Trophoblast cell (in vitro differentiated cells and primary cell): ENCODE measurements around the gene RAF1. TPM values are rescaled to one million over a fixed set of nuclear protein-coding genes. Genes with fewer than 3 reads are reported as not detected.

Experiments
- DNase-seq, 2 donors: peaks; one replicate each; pipeline ENCODE4 v3.0.0-alpha.2; 2016
- H2AFZ ChIP-seq: 2 replicates; pipeline ENCODE4 v1.6.1; 2013; ENCODE audit warnings: low read length, moderate library complexity, mild to moderate bottlenecking; ENCODE audit not compliant: insufficient read depth, poor library complexity
- H2AK5ac ChIP-seq: 2 replicates; pipeline ENCODE4 v1.6.1; 2013; ENCODE audit warnings: mild to moderate bottlenecking, low read length
- H2BK120ac ChIP-seq: 2 replicates; pipeline ENCODE4 v1.6.1; 2013; ENCODE audit warnings: low read length, mild to moderate bottlenecking, moderate library complexity; ENCODE audit not compliant: insufficient read depth, poor library complexity
- H2BK12ac ChIP-seq: 2 replicates; pipeline ENCODE4 v1.6.1; 2013; ENCODE audit warnings: mild to moderate bottlenecking, low read length, moderate library complexity
- H2BK5ac ChIP-seq: 2 replicates; pipeline ENCODE4 v1.6.1; 2013; ENCODE audit warnings: low read length, low read depth, moderate library complexity, mild to moderate bottlenecking; ENCODE audit not compliant: poor library complexity
- H3K14ac ChIP-seq: 2 replicates; pipeline ENCODE4 v1.6.1; 2013; ENCODE audit warnings: mild to moderate bottlenecking, low read length
- H3K18ac ChIP-seq: 2 replicates; pipeline ENCODE4 v1.6.1; 2013; ENCODE audit warnings: mild to moderate bottlenecking, low read length
- H3K23ac ChIP-seq: 2 replicates; pipeline ENCODE4 v1.6.1; 2013; ENCODE audit warnings: low read length
- H3K27ac ChIP-seq: 2 replicates; pipeline ENCODE4 v1.5.1; 2013; ENCODE audit warnings: low read depth, mild to moderate bottlenecking, inconsistent platforms, low read length, moderate library complexity
- H3K27me3 ChIP-seq: 2 replicates; pipeline ENCODE4 v1.6.1; 2013; ENCODE audit warnings: inconsistent platforms, mild to moderate bottlenecking, low read length, moderate library complexity; ENCODE audit not compliant: insufficient read depth
- H3K36me3 ChIP-seq, 2 experiments: 1 replicate in 1 of 2; 2 replicates in 1 of 2; pipeline ENCODE4 v1.6.1; 2013; ENCODE audit warnings: low read length in 2 of 2, mild to moderate bottlenecking in 2 of 2, moderate library complexity in 1 of 2; ENCODE audit not compliant: insufficient read depth in 2 of 2, control insufficient read depth in 1 of 2
- H3K4ac ChIP-seq: 2 replicates; pipeline ENCODE4 v1.6.1; 2013; ENCODE audit warnings: low read depth, mild to moderate bottlenecking, low read length, moderate library complexity
- H3K4me1 ChIP-seq, 2 experiments: 1 replicate in 1 of 2; 2 replicates in 1 of 2; pipeline ENCODE4 v1.6.1; 2013; ENCODE audit warnings: low read length in 2 of 2, mild to moderate bottlenecking in 2 of 2, moderate library complexity in 1 of 2; ENCODE audit not compliant: insufficient read depth in 2 of 2, control insufficient read depth in 1 of 2
- H3K4me2 ChIP-seq: 2 replicates; pipeline ENCODE4 v1.6.1; 2013; ENCODE audit warnings: inconsistent platforms, mild to moderate bottlenecking, low read length, moderate library complexity
- H3K4me3 ChIP-seq: 2 replicates; pipeline ENCODE4 v1.5.1; 2013; ENCODE audit warnings: mild to moderate bottlenecking, low read depth, low read length, inconsistent platforms
- H3K79me1 ChIP-seq: one replicate; pipeline ENCODE4 v1.6.1; 2013; ENCODE audit warnings: low read length
- H3K79me2 ChIP-seq: 2 replicates; pipeline ENCODE4 v1.6.1; 2013; ENCODE audit warnings: low read length, mild to moderate bottlenecking; ENCODE audit not compliant: control insufficient read depth, insufficient read depth, poor library complexity
- H3K9ac ChIP-seq: 2 replicates; pipeline ENCODE4 v1.6.1; 2013; ENCODE audit warnings: mild to moderate bottlenecking, low read length
- H3K9me3 ChIP-seq: 2 replicates; pipeline ENCODE4 v1.6.1; 2013; ENCODE audit warnings: low read depth, mild to moderate bottlenecking, control low read depth, inconsistent platforms, low read length; ENCODE audit not compliant: insufficient read depth
- H4K12ac ChIP-seq: 2 replicates; pipeline ENCODE4 v1.6.1; 2013; ENCODE audit warnings: low read depth, mild to moderate bottlenecking, low read length, moderate library complexity
- H4K8ac ChIP-seq: 2 replicates; pipeline ENCODE4 v1.6.1; 2013; ENCODE audit warnings: low read depth, mild to moderate bottlenecking, low read length, moderate library complexity
- H4K91ac ChIP-seq: one replicate; pipeline ENCODE4 v1.6.1; 2013; ENCODE audit warnings: low read depth, mild to moderate bottlenecking, low read length, moderate library complexity
- WGBS: extraction: QIAGEN DNeasy Blood & Tissue Kit; methylation state at CpG from one replicate; pipeline ENCODE4 v1.1.7; 2013; ENCODE audit warnings: missing lambda C conversion rate; ENCODE audit not compliant: insufficient read length, insufficient coverage; ENCODE audit errors: extremely low coverage; 5-methylcytosine and 5-hydroxymethylcytosine counted together
- polyA plus RNA-seq: library from polyadenylated mRNA; stranded (reverse); fragments of 200-250 nt; gene quantifications from 2 replicates; pipeline ENCODE4 v1.2.3, GENCODE V29; 2013

The RAF1 gene
- polyA plus RNA-seq = 56.2 and 59.5 TPM in 2 replicates

- peak within 1 kb of the TSS; percentile 99 for H3K4ac ChIP-seq
- peak within 1 kb of the TSS; percentile 100 for H4K8ac ChIP-seq
- H2AK5ac ChIP-seq = peak within 1 kb of the TSS; percentile 91
- H3K14ac ChIP-seq = peak within 1 kb of the TSS; percentile 99
- peak within 1 kb of the TSS; percentile 97 for H2AFZ ChIP-seq
- H2BK5ac ChIP-seq = peak within 1 kb of the TSS; percentile 98
- H2BK120ac ChIP-seq = peak within 1 kb of the TSS; percentile 95
- no peaks in the 10 kb centered on the region for H3K27me3 ChIP-seq
- DNase-seq = peak; percentile 100
- H3K4me2 ChIP-seq = peak within 1 kb of the TSS; percentile 73
- H4K12ac ChIP-seq = peak within 1 kb of the TSS; percentile 99
- no peaks in the 10 kb centered on the region for H3K36me3 ChIP-seq
- WGBS = no CpG with 5 or more reads among the region's 62 CpGs
- H3K23ac ChIP-seq = no peak within 1 kb of the TSS
- H3K9me3 ChIP-seq = no peaks in the 10 kb centered on the region
- H4K91ac ChIP-seq = peak within 1 kb of the TSS; percentile 95
- H3K79me1 ChIP-seq = peaks cover 17% of the 10 kb centered on the region
- peak within 1 kb of the TSS; percentile 97 for H3K4me3 ChIP-seq
- peak within 1 kb of the TSS; percentile 98 for H3K18ac ChIP-seq
- H2BK12ac ChIP-seq = peak within 1 kb of the TSS; percentile 12
- peaks cover 2 to 3% of the 10 kb centered on the region in 2 experiments for H3K4me1 ChIP-seq
- H3K27ac ChIP-seq = peak within 1 kb of the TSS; percentile 98
- peak within 1 kb of the TSS; percentile 97 for H3K9ac ChIP-seq
- peaks cover 32% of the 10 kb centered on the region for H3K79me2 ChIP-seq
Measured at GRCh38 chr3:12663936-12664908, at the start of gene RAF1. Gene RAF1, minus strand, starts transcription at chr3:12664117. Its CDS starts 45,396 bp downstream, at chr3:12618721.

GRCh38 chr3:12710062-12710461 lies 46.1 kb upstream of the RAF1 start:
- Histone ChIP-seq H2BK5ac (no peak overlapping the region), H2BK12ac (no peak overlapping the region), H2AFZ (no peak overlapping the region), H3K4me3 (no peak overlapping the region), H3K9me3 (no peaks in the 10 kb centered on the region), H3K4me1 (no peaks in the 10 kb centered on the region), H3K79me2 (no peaks in the 10 kb centered on the region), H3K4ac (no peak overlapping the region), H3K36me3 (no peaks in the 10 kb centered on the region), H2BK120ac (no peak overlapping the region), H3K18ac (no peak overlapping the region), H3K79me1 (no peaks in the 10 kb centered on the region), H4K91ac (no peak overlapping the region), H3K9ac (no peak overlapping the region), H3K14ac (no peak overlapping the region), H4K8ac (no peak overlapping the region), H3K27me3 (no peaks in the 10 kb centered on the region), H3K4me2 (no peak overlapping the region), H3K27ac (no peak overlapping the region), H3K23ac (no peak overlapping the region), H4K12ac (no peak overlapping the region), H2AK5ac (no peak overlapping the region)
- WGBS = no CpG with 5 or more reads among the region's 4 CpGs
- no peak for DNase-seq

GRCh38 chr3:12709334-12709733 lies 45.4 kb upstream of the RAF1 start:
- Histone ChIP-seq H3K23ac (no peak overlapping the region), H2BK12ac (no peak overlapping the region), H3K4ac (no peak overlapping the region), H4K8ac (no peak overlapping the region), H2AK5ac (no peak overlapping the region), H2AFZ (no peak overlapping the region), H3K27me3 (no peaks in the 10 kb centered on the region), H3K4me1 (no peaks in the 10 kb centered on the region), H3K27ac (no peak overlapping the region), H2BK5ac (no peak overlapping the region), H3K14ac (no peak overlapping the region), H3K9ac (no peak overlapping the region), H3K36me3 (no peaks in the 10 kb centered on the region), H4K12ac (no peak overlapping the region), H3K18ac (no peak overlapping the region), H3K9me3 (no peaks in the 10 kb centered on the region), H3K4me3 (no peak overlapping the region), H3K4me2 (no peak overlapping the region), H3K79me1 (no peaks in the 10 kb centered on the region), H4K91ac (no peak overlapping the region), H2BK120ac (no peak overlapping the region), H3K79me2 (no peaks in the 10 kb centered on the region)
- WGBS = no CpG with 5 or more reads among the region's 3 CpGs
- DNase-seq = no peak

- no peak overlapping the region for H2AK5ac ChIP-seq
- no peaks in the 10 kb centered on the region for H3K36me3 ChIP-seq
- DNase-seq = peak in 1 of 2 donors; percentile 31
- no peaks in the 10 kb centered on the region for H3K4me1 ChIP-seq
- no peak overlapping the region for H2BK120ac ChIP-seq
- no CpG with 5 or more reads among the region's 6 CpGs for WGBS
- H3K79me2 ChIP-seq = no peaks in the 10 kb centered on the region
- no peaks in the 10 kb centered on the region for H3K79me1 ChIP-seq
- H3K27ac ChIP-seq = no peak overlapping the region
- no peak overlapping the region for H3K4ac ChIP-seq
- H3K9me3 ChIP-seq = no peaks in the 10 kb centered on the region
- no peak overlapping the region for H3K23ac ChIP-seq
- no peak overlapping the region for H3K14ac ChIP-seq
- H2AFZ ChIP-seq = no peak overlapping the region
- no peak overlapping the region for H3K4me3 ChIP-seq
- H4K12ac ChIP-seq = no peak overlapping the region
- no peak overlapping the region for H3K9ac ChIP-seq
- no peak overlapping the region for H4K91ac ChIP-seq
- no peak overlapping the region for H2BK5ac ChIP-seq
- H3K4me2 ChIP-seq = no peak overlapping the region
- H2BK12ac ChIP-seq = no peak overlapping the region
- H3K27me3 ChIP-seq = no peaks in the 10 kb centered on the region
- no peak overlapping the region for H3K18ac ChIP-seq
- H4K8ac ChIP-seq = no peak overlapping the region
Measured at GRCh38 chr3:12708584-12709192, 44.8 kb upstream of the RAF1 start.
